ENCODE measurements around the gene ATP6V0D1.

DNA sequence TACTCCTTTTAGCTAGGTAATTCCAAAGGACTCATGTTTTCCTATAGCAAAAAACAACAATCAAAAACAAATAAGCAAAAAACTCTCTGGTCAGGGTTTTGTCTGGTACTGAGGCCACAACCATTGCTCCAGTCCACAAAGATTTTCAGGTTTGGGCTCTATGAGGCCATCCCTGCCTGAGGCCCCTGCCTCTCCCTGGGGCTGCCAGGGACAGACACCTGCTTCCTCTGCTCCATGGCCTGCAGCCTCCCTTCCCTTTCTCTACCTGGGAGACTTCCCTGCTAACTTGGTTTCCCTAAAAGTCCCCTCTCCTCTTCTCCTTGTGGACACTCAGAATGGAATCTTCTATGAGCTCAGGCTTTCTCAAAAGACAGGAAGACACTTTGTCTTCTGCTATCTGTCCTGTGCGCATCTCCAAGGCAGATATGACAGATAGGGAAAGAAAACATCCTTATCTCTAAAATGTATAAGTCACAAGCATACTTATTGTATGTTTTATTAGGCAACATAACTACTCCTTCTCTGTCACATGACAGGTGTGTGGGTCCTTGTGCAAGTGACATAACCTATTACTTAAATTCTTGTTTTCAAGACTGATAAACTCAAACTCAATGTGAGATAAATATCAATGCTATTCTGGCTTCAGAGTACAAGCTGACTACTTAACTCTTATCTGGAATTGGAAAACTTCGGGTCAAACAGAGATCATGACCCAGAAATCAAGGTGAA lies 63.5 kb downstream of the ATP6V0D1 start:
- TF ChIP-seq, protein P1, sequence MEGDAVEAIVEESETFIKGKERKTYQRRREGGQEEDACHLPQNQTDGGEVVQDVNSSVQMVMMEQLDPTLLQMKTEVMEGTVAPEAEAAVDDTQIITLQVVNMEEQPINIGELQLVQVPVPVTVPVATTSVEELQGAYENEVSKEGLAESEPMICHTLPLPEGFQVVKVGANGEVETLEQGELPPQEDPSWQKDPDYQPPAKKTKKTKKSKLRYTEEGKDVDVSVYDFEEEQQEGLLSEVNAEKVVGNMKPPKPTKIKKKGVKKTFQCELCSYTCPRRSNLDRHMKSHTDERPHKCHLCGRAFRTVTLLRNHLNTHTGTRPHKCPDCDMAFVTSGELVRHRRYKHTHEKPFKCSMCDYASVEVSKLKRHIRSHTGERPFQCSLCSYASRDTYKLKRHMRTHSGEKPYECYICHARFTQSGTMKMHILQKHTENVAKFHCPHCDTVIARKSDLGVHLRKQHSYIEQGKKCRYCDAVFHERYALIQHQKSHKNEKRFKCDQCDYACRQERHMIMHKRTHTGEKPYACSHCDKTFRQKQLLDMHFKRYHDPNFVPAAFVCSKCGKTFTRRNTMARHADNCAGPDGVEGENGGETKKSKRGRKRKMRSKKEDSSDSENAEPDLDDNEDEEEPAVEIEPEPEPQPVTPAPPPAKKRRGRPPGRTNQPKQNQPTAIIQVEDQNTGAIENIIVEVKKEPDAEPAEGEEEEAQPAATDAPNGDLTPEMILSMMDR (IDR thresholded peaks at IDR 0.05) = no peak
- TF ChIP-seq EZH2 (IDR thresholded peaks at IDR 0.05; ENCODE audit: borderline replicate concordance, insufficient read depth, low read depth, low read length, poor library complexity, severe bottlenecking) = no peak
